ENCODE measurements around the gene SMYD2. TPM values are rescaled to one million over a fixed set of nuclear protein-coding genes. Genes with fewer than 3 reads are reported as not detected.

Gene SMYD2
- total RNA-seq, 1 experiment from 2014 or later = 27.2 TPM

- intact Hi-C loops (cut with micrococcal nuclease) = no loop called here
- Histone ChIP-seq H3K4me3 (replicated peaks in 1 of 2; ENCODE audit: low read depth in 1 of 2, low read length in 2 of 2) (no peak overlapping the region), H3K9me2 (ENCODE audit: insufficient read depth) (no peaks in the 10 kb centered on the region), H3K4me2 (ENCODE audit: low read length) (no peak overlapping the region), H3K27ac (ENCODE audit: low read depth, low read length) (no peak overlapping the region), H3K36me3 (ENCODE audit: control insufficient read depth in 1 of 2, insufficient read depth in 2 of 2, low read length in 2 of 2) (no peaks in the 10 kb centered on the region), H3K9me3 (ENCODE audit: control insufficient read depth in 1 of 2, insufficient read depth in 1 of 2, low read depth in 1 of 2, low read length in 2 of 2) (no peaks in the 10 kb centered on the region), H3K79me2 (ENCODE audit: insufficient read depth, low read length) (no peaks in the 10 kb centered on the region), H3K27me3 (ENCODE audit: insufficient read depth, low read length) (no peaks in the 10 kb centered on the region), H2AFZ (ENCODE audit: low read depth, low read length, poor library complexity, severe bottlenecking) (no peak overlapping the region), H3K4me1 (ENCODE audit: control insufficient read depth in 1 of 2, insufficient read depth in 2 of 2, low read length in 2 of 2) (no peaks in the 10 kb centered on the region), H3K9ac (ENCODE audit: low read length) (no peak overlapping the region), H4K20me1 (ENCODE audit: insufficient read depth) (no peaks in the 10 kb centered on the region)
- ATAC-seq (no peak), DNase-seq (ENCODE audit: low read depth, low spot score) (no peak)
- ChIA-PET CTCF (interaction anchor here (1.4 to 1.5 kb wide), 2 partner anchors 28 to 30 kb away, joined by 3 read pairs; no protein-coding TSS in a partner anchor), POLR2A (interaction anchor here (0.6 kb wide), 1 partner anchor 24 kb away, joined by 3 read pairs; no protein-coding TSS in a partner anchor), RAD21 (ENCODE audit: low non-redundant PET in 1 of 2, low total read pairs in 2 of 2, uncharacterized antibody in 2 of 2, unreplicated experiment in 2 of 2) (no interaction called here)
- no peak for TF ChIP-seq CBX3 (IDR thresholded peaks at IDR 0.05; ENCODE audit: low read depth)
- TF ChIP-seq ELF1 (IDR thresholded peaks at IDR 0.05; ENCODE audit: borderline replicate concordance, low read depth) = no peak
- no peak for TF ChIP-seq FOSL1 (IDR thresholded peaks at IDR 0.05; ENCODE audit: low read depth)
- no peak for TF ChIP-seq SIN3A (IDR thresholded peaks at IDR 0.05; ENCODE audit: low read depth)
- TF ChIP-seq POLR2AphosphoS5 (IDR thresholded peaks at IDR 0.05; ENCODE audit: low read depth, low read length) = no peak
- TF ChIP-seq, protein P1, sequence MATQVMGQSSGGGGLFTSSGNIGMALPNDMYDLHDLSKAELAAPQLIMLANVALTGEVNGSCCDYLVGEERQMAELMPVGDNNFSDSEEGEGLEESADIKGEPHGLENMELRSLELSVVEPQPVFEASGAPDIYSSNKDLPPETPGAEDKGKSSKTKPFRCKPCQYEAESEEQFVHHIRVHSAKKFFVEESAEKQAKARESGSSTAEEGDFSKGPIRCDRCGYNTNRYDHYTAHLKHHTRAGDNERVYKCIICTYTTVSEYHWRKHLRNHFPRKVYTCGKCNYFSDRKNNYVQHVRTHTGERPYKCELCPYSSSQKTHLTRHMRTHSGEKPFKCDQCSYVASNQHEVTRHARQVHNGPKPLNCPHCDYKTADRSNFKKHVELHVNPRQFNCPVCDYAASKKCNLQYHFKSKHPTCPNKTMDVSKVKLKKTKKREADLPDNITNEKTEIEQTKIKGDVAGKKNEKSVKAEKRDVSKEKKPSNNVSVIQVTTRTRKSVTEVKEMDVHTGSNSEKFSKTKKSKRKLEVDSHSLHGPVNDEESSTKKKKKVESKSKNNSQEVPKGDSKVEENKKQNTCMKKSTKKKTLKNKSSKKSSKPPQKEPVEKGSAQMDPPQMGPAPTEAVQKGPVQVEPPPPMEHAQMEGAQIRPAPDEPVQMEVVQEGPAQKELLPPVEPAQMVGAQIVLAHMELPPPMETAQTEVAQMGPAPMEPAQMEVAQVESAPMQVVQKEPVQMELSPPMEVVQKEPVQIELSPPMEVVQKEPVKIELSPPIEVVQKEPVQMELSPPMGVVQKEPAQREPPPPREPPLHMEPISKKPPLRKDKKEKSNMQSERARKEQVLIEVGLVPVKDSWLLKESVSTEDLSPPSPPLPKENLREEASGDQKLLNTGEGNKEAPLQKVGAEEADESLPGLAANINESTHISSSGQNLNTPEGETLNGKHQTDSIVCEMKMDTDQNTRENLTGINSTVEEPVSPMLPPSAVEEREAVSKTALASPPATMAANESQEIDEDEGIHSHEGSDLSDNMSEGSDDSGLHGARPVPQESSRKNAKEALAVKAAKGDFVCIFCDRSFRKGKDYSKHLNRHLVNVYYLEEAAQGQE (IDR thresholded peaks at IDR 0.05; ENCODE audit: low read depth) = no peak
- no peak for TF ChIP-seq CTCF (IDR thresholded peaks at IDR 0.05 in 2 of 3, conservative IDR thresholded peaks at IDR 0.05 in 1 of 3; ENCODE audit: borderline replicate concordance in 1 of 3, insufficient read depth in 1 of 3, low read depth in 2 of 3, low read length in 2 of 3)
- no peak for TF ChIP-seq YY1 (IDR thresholded peaks at IDR 0.05; ENCODE audit: extremely low read depth, insufficient replicate concordance, low read depth, low read length)
- TF ChIP-seq, protein P2, sequence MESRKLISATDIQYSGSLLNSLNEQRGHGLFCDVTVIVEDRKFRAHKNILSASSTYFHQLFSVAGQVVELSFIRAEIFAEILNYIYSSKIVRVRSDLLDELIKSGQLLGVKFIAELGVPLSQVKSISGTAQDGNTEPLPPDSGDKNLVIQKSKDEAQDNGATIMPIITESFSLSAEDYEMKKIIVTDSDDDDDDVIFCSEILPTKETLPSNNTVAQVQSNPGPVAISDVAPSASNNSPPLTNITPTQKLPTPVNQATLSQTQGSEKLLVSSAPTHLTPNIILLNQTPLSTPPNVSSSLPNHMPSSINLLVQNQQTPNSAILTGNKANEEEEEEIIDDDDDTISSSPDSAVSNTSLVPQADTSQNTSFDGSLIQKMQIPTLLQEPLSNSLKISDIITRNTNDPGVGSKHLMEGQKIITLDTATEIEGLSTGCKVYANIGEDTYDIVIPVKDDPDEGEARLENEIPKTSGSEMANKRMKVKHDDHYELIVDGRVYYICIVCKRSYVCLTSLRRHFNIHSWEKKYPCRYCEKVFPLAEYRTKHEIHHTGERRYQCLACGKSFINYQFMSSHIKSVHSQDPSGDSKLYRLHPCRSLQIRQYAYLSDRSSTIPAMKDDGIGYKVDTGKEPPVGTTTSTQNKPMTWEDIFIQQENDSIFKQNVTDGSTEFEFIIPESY (IDR thresholded peaks at IDR 0.05; ENCODE audit: extremely low read depth, insufficient replicate concordance, low read length) = no peak
- TF ChIP-seq TCF7L2 (IDR thresholded peaks at IDR 0.05; ENCODE audit: borderline replicate concordance, extremely low read depth, insufficient read depth, insufficient read length) = no peak
- TF ChIP-seq JUND (IDR thresholded peaks at IDR 0.05) = no peak
- no peak for TF ChIP-seq EZH2phosphoT487 (IDR thresholded peaks at IDR 0.05; ENCODE audit: borderline replicate concordance)
- TF ChIP-seq RAD21 (IDR thresholded peaks at IDR 0.05; ENCODE audit: low read depth) = no peak
- TF ChIP-seq SP1 (IDR thresholded peaks at IDR 0.05; ENCODE audit: low read depth) = no peak
- TF ChIP-seq, protein P3, sequence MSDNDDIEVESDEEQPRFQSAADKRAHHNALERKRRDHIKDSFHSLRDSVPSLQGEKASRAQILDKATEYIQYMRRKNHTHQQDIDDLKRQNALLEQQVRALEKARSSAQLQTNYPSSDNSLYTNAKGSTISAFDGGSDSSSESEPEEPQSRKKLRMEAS (IDR thresholded peaks at IDR 0.05) = no peak
- TF ChIP-seq, protein P4, sequence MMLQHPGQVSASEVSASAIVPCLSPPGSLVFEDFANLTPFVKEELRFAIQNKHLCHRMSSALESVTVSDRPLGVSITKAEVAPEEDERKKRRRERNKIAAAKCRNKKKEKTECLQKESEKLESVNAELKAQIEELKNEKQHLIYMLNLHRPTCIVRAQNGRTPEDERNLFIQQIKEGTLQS (IDR thresholded peaks at IDR 0.05) = no peak
- TF ChIP-seq ZFX (IDR thresholded peaks at IDR 0.05) = no peak
- no peak for TF ChIP-seq ZNF274 (IDR thresholded peaks at IDR 0.05; ENCODE audit: low read depth, low read length)
- TF ChIP-seq EZH2 (IDR thresholded peaks at IDR 0.05) = no peak
- BruUV-seq (replicated peaks) = no TSS peak
Measured at GRCh38 chr1:214303141-214303930, 22.4 kb downstream of the SMYD2 start.
